LNCAP (cell line): Measurements from ENCODE around the gene ZNRF2.

Source experiments
- TF ChIP-seq, protein P1 (sequence below): fragments of 450-650 bp; IDR thresholded peaks from 2 replicates; pipeline ENCODE4 v1.5.1; 2017; ENCODE audit warnings: mild to moderate bottlenecking

Gene ZNRF2

GRCh38 chr7:30367561-30367960 lies 83.2 kb downstream of the ZNRF2 start:
- TF ChIP-seq, protein P1, sequence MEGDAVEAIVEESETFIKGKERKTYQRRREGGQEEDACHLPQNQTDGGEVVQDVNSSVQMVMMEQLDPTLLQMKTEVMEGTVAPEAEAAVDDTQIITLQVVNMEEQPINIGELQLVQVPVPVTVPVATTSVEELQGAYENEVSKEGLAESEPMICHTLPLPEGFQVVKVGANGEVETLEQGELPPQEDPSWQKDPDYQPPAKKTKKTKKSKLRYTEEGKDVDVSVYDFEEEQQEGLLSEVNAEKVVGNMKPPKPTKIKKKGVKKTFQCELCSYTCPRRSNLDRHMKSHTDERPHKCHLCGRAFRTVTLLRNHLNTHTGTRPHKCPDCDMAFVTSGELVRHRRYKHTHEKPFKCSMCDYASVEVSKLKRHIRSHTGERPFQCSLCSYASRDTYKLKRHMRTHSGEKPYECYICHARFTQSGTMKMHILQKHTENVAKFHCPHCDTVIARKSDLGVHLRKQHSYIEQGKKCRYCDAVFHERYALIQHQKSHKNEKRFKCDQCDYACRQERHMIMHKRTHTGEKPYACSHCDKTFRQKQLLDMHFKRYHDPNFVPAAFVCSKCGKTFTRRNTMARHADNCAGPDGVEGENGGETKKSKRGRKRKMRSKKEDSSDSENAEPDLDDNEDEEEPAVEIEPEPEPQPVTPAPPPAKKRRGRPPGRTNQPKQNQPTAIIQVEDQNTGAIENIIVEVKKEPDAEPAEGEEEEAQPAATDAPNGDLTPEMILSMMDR: no peak

DNA sequence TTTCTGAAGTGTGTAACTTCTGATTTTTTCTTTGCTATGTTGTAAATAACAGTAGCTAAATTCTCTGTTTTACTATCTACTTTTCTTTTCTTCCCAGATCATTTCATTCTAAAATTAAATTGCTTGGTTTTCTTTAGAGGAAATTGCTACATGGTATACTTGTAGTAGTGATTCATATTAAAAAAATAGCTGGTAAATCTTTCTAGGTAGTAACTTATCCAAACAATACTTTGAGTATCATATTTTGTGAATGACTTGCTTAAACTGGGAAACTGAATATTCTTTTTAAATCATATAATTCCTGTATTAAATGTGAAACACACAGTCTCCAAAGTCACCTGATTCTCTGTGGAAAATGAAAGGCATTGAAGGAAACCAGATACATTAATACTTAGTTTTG lies 85.5 kb downstream of the ZNRF2 start:
- TF ChIP-seq, protein P1: no peak

DNA sequence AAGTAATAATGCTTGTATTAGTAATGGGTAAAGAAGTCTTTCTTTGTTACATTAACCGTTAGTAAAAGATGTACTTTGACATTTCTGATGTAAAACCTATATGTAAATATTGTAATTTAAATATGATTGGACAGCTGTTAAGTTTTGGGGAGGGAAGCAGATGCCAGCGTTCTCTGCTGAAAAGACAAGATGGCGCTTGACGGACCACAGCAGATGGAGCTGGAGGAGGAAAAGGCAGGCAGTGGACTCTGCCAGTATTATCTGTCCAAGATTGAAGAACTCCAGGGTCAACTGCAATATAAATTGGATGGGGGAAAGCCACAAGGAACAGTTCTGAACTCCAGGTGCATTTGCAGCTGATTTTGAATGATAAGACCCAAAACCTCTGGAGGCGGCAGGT lies 86.9 kb downstream of the ZNRF2 start:
- TF ChIP-seq, protein P1: no peak

- TF ChIP-seq, protein P1: no peak
Observed at GRCh38 chr7:30378275-30378674, 93.9 kb downstream of the ZNRF2 start.

GRCh38 chr7:30379131-30379530 lies 94.7 kb downstream of the ZNRF2 start:
- TF ChIP-seq, protein P1: no peak

GRCh38 chr7:30379741-30380140 lies 95.3 kb downstream of the ZNRF2 start:
- TF ChIP-seq, protein P1: no peak

GRCh38 chr7:30380294-30380693 lies 95.9 kb downstream of the ZNRF2 start:
- TF ChIP-seq, protein P1: no peak

DNA sequence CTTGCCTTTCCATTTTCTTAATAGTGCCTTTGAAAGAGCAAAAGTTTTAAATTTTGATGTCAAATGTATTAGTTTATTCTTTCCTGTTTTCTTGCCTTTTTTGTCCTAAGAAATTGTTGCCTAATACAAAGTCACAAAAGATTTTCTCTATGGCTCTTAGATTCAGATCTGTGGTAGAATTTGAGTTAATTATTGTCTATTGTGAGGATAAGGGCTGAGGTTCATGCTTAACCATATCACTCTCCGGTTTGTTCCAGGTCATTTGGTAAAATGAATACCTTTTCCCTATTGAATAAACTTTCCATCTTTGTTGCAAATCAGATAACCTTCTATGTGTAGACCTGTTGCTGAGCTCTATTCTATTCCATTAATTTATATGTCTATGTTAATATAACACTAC lies 98.2 kb downstream of the ZNRF2 start:
- TF ChIP-seq, protein P1: no peak
